Gastrocnemius medialis (tissue), 4 donors: ENCODE measurements around the gene PLXNA2. TPM values are rescaled to one million over a fixed set of nuclear protein-coding genes. Genes with fewer than 3 reads are reported as not detected.

Source experiments
- ATAC-seq, 2 donors: fragments of 150-250 bp; one replicate each; pipeline ENCODE4 v1.9.1; 2016
- DNase-seq, 2 donors: peaks; one replicate each; pipeline ENCODE4 v3.0.0-alpha.2; 2019
- H3K27ac ChIP-seq, 4 donors: fragments of 200-600 bp; sonication (generic); 1 replicate in 1 of 4; 2 replicates in 3 of 4; pipeline ENCODE4 v1.5.1; 2016 to 2018; ENCODE audit warnings: mild to moderate bottlenecking in 2 of 4, moderate library complexity in 1 of 4
- H3K27me3 ChIP-seq, 3 donors: fragments of 200-600 bp; sonication (generic) in 2 of 3; 1 replicate in 1 of 3; 2 replicates in 2 of 3; pipeline versions ENCODE4 v1.5.1 to v1.6.0; 2016 to 2019; ENCODE audit warnings: mild to moderate bottlenecking in 1 of 3, moderate library complexity in 1 of 3
- H3K36me3 ChIP-seq, 2 donors: fragments of 200-600 bp; sonication (generic) in 1 of 2; one replicate each; pipeline ENCODE4 v1.5.1; 2017 to 2018
- H3K4me1 ChIP-seq, 2 donors: fragments of 200-600 bp; sonication (generic) in 1 of 2; one replicate each; pipeline ENCODE4 v1.5.1; 2016 to 2017; ENCODE audit warnings: mild to moderate bottlenecking in 2 of 2
- H3K4me3 ChIP-seq, 4 donors: fragments of 200-600 bp; sonication (generic) in 3 of 4; 1 replicate in 1 of 4; 2 replicates in 3 of 4; pipeline ENCODE4 v1.5.1; 2016 to 2019; ENCODE audit warnings: mild to moderate bottlenecking in 2 of 4
- H3K9me3 ChIP-seq, 3 donors: fragments of 200-600 bp; sonication (generic) in 2 of 3; 1 replicate in 1 of 3; 2 replicates in 2 of 3; pipeline ENCODE4 v1.5.1; 2016 to 2019
- CTCF ChIP-seq, 5 experiments: fragments of 450-650 bp in 3 of 5; fragments of 200-600 bp in 2 of 5; sonication (generic) in 2 of 5; IDR thresholded peaks in 4 of 5; conservative IDR thresholded peaks in 1 of 5; 1 replicate in 4 of 5; 2 replicates in 1 of 5; pipeline ENCODE4 v1.5.1; 2016 to 2019; ENCODE audit warnings: antibody characterized with exemption in 5 of 5, mild to moderate bottlenecking in 3 of 5, moderate library complexity in 3 of 5
- POLR2A ChIP-seq, 2 donors: fragments of 450-650 bp; IDR thresholded peaks; one replicate each; pipeline ENCODE4 v1.6.1; 2017; ENCODE audit warnings: antibody characterized with exemption in 2 of 2, mild to moderate bottlenecking in 2 of 2, moderate library complexity in 2 of 2
- in situ Hi-C, 4 donors: fragments of 200-750 bp; cut with MboI; loops; one replicate each; pipeline versions ENCODE4 v1.15.0 to v1.8.0; 2017; ENCODE audit warnings: low sequenced_read_pairs in 4 of 4
- intact Hi-C: fragments of 100-400 bp; cut with DNase I; formaldehyde crosslinking; loops from one replicate; pipeline ENCODE4 v1.15.1; 2023; ENCODE audit warnings: low total_unique reads
- total RNA-seq, 4 donors: library from RNA; depleted of rRNA; stranded (reverse); fragments of >200 nt; gene quantifications; one replicate each; pipeline versions ENCODE4 v1.1.0 to v1.2.3, GENCODE V29; 2016

Gene PLXNA2
- total RNA-seq, 4 donors from 2014 or later: 12.4 to 20.0 (median 16.2) TPM

GRCh38 chr1:208060215-208060869, 183.8 kb downstream of the PLXNA2 start:
- H3K4me1 ChIP-seq: peaks cover 6 to 16% of the 10 kb centered on the region in 2 donors
- H3K36me3 ChIP-seq: peaks cover 0 to 29% of the 10 kb centered on the region in 2 donors

GRCh38 chr1:208059409-208060001, 184.7 kb downstream of the PLXNA2 start:
- H3K9me3 ChIP-seq: no peaks in the 10 kb centered on the region
- intact Hi-C loops: no loop called here
- in situ Hi-C loops: no loop called here
- H3K4me1 ChIP-seq: peaks cover 6 to 16% of the 10 kb centered on the region in 2 donors
- H3K36me3 ChIP-seq: peaks cover 0 to 30% of the 10 kb centered on the region in 2 donors
- TF ChIP-seq POLR2A (IDR thresholded peaks at IDR 0.05) (no peak), CTCF (IDR thresholded peaks at IDR 0.05 in 4 of 5, conservative IDR thresholded peaks at IDR 0.05 in 1 of 5) (no peak)
- H3K27me3 ChIP-seq: no peaks in the 10 kb centered on the region
- no peak for DNase-seq
- no peak overlapping the region for H3K4me3 ChIP-seq
- H3K27ac ChIP-seq: no peak overlapping the region
- ATAC-seq: no peak

More at GRCh38 chr1:208060215-208060869, 183.8 kb downstream of the PLXNA2 start:
- no peaks in the 10 kb centered on the region for H3K27me3 ChIP-seq
- H3K4me3 ChIP-seq: no peak overlapping the region
- in situ Hi-C loops: no loop called here
- ATAC-seq (no peak), DNase-seq (no peak)
- H3K27ac ChIP-seq: no peak overlapping the region
- no peaks in the 10 kb centered on the region for H3K9me3 ChIP-seq
- intact Hi-C loops: no loop called here
- no peak for TF ChIP-seq POLR2A (IDR thresholded peaks at IDR 0.05)
- TF ChIP-seq CTCF (IDR thresholded peaks at IDR 0.05 in 4 of 5, conservative IDR thresholded peaks at IDR 0.05 in 1 of 5): no peak

DNA sequence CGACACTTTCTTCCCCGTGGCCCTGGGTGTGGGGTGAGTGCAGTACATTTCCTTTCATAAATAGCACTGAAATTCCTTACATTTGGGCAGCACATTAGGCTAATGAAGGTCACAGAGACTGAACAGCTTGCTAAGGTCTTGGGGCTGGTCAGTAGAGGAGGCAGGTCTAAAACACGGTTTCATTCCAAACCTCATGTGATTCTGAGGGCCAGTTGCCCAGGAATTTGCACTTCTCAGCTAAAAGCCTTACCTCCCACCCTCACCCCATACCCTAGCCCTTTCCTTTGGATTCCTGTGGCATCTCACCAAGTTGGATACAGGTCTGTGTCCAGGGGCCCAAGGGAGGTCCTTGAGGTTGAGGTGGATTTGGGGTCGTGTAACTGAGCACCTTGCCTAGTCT, 185.4 kb downstream of the PLXNA2 start:
- TF ChIP-seq CTCF (IDR thresholded peaks at IDR 0.05 in 4 of 5, conservative IDR thresholded peaks at IDR 0.05 in 1 of 5): no peak
- no peak for TF ChIP-seq POLR2A (IDR thresholded peaks at IDR 0.05)
- Histone ChIP-seq H3K27me3 (no peaks in the 10 kb centered on the region), H3K4me3 (no peak overlapping the region), H3K9me3 (no peaks in the 10 kb centered on the region), H3K36me3 (peaks cover 0 to 38% of the 10 kb centered on the region in 2 donors), H3K4me1 (peaks cover 6 to 11% of the 10 kb centered on the region in 2 donors), H3K27ac (no peak overlapping the region)
- DNase-seq (no peak), ATAC-seq (no peak)
- in situ Hi-C loops (no loop called here), intact Hi-C loops (no loop called here)

GRCh38 chr1:208058267-208058666, 185.9 kb downstream of the PLXNA2 start:
- in situ Hi-C loops: no loop called here
- intact Hi-C loops: no loop called here
- Histone ChIP-seq H3K36me3 (peaks cover 0 to 43% of the 10 kb centered on the region in 2 donors), H3K4me1 (peaks cover 5 to 11% of the 10 kb centered on the region in 2 donors), H3K4me3 (no peak overlapping the region), H3K9me3 (no peaks in the 10 kb centered on the region), H3K27me3 (no peaks in the 10 kb centered on the region), H3K27ac (no peak overlapping the region)
- no peak for TF ChIP-seq CTCF (IDR thresholded peaks at IDR 0.05 in 4 of 5, conservative IDR thresholded peaks at IDR 0.05 in 1 of 5)
- TF ChIP-seq POLR2A (IDR thresholded peaks at IDR 0.05): no peak
- ATAC-seq (no peak), DNase-seq (no peak)
